HepG2 (cell line): ENCODE measurements around the gene CHST11. TPM values are rescaled to one million over a fixed set of nuclear protein-coding genes. Genes with fewer than 3 reads are reported as not detected.

Source experiments
- GMEB2 ChIP-seq: IDR thresholded peaks from 2 replicates; pipeline ENCODE4 v1.6.1; 2016; ENCODE audit warnings: missing biosample characterization, missing genetic modification reagents, low read depth
- ZFP36L1 ChIP-seq: sonication (generic); formaldehyde crosslinking; IDR thresholded peaks from 2 replicates; pipeline ENCODE4 v1.8.0; 2022; ENCODE audit warnings: mild to moderate bottlenecking, missing genetic modification reagents, moderate library complexity
- ZNF407 ChIP-seq: sonication (generic); formaldehyde crosslinking; IDR thresholded peaks from one replicate; pipeline ENCODE4 v1.5.1; 2020; ENCODE audit warnings: mild to moderate bottlenecking, missing genetic modification reagents; ENCODE audit errors: not compliant biosample characterization
- ZNF432 ChIP-seq: sonication (generic); formaldehyde crosslinking; IDR thresholded peaks from 2 replicates; pipeline ENCODE4 v1.5.0; 2020; ENCODE audit warnings: missing genetic modification reagents, mild to moderate bottlenecking, borderline replicate concordance
- polyA plus RNA-seq, 8 experiments: library from polyadenylated mRNA; depleted of rRNA in 3 of 8; stranded (reverse) in 7 of 8; unstranded in 1 of 8; fragments of >200 nt; fragmentation: Illumina TruSeq in 4 of 8; extraction: Trizol in 4 of 8; gene quantifications; 2 replicates each; pipeline versions ENCODE4 v1.2.1 to v1.2.3, GENCODE V29; 2011 to 2016; ENCODE audit warnings: low read depth in 4 of 8, missing spikeins in 1 of 8, mixed read lengths in 1 of 8; ENCODE audit not compliant: insufficient read depth in 1 of 8
- total RNA-seq, 5 experiments: library from RNA; depleted of rRNA; stranded (reverse); fragments of >200 nt; fragmentation: Illumina TruSeq; extraction: Trizol; gene quantifications; 2 replicates each; pipeline ENCODE4 v1.2.3, GENCODE V29; 2016; ENCODE audit warnings: low read depth in 1 of 5

CHST11 gene
- total and polyA plus RNA-seq, 2 of the 13 experiments (the other 11 are each of a cell fraction or from before 2014, with no cell fraction given), result 0.15 TPM; not detected in 1

GRCh38 chr12:104609445-104609844 is 152.7 kb downstream of the CHST11 start (continued):
- TF ChIP-seq ZNF407 (CRISPR knock-in tag) (no peak), ZNF432 (CRISPR knock-in tag) (no peak), ZFP36L1 (CRISPR knock-in tag) (no peak), GMEB2 (CRISPR knock-in tag) (no peak)
